GM19351 (cell line): ENCODE data around the gene GGA1.
"Not testable (repeated sequence)": the region's sequence is repeated elsewhere in the genome, so short reads cannot be mapped to it uniquely, and the experiment has no call there.

Experiments used
- ATAC-seq: cut with Tn5 transposase; IDR thresholded peaks from one replicate; pipeline ENCODE4 v1.9.1; 2021; ENCODE audit warnings: mild to moderate bottlenecking, moderate library complexity; ENCODE audit not compliant: unreplicated experiment

Gene GGA1

DNA sequence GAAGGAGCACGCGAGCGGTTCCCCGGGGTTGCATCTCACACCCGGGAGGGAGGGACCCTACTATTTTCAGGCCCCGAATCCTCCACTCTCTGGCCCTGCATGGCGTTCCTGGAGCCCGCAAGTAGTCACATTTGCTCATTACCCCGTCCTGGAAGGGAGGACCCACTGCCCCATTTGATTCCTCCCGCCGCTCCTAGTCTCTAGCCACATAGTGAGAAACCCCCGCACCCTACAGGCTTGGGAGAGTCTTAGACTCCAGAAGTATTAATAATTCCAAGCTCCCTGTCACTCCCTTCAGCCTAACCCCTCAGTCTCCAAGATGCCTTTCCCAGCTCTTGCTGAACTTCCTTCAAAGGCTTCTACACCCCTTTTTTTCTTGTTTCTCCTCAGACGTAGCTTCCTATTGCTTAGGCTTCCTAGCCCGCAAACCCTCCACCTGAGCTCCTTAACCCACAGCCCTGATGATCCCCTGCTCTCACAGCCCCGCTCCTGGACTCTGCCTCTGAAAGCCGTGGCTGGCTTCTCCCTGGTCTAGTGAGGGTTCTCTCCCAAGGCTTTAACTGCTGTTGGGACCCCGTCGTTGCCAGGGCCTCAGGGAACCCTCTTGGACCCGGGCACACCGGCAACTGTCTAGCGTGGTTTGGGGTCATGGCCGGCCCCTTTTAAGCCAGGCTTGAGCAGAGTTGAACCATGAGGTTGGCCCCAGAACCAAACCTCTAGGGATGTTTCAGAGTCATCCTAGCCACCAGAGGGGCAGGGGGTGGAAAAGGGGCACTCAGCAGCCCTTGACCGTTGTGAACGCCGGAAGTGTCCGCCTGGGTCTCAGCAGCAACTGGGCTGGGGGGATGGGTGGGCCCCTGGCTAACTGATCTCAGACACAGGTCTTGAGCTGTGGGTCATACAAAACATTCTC, 862 bp downstream of the GGA1 start:
- ATAC-seq: no peak

GRCh38 chr22:37610153-37610475, 1.5 kb downstream of the GGA1 start:
- ATAC-seq: not testable (repeated sequence)

DNA sequence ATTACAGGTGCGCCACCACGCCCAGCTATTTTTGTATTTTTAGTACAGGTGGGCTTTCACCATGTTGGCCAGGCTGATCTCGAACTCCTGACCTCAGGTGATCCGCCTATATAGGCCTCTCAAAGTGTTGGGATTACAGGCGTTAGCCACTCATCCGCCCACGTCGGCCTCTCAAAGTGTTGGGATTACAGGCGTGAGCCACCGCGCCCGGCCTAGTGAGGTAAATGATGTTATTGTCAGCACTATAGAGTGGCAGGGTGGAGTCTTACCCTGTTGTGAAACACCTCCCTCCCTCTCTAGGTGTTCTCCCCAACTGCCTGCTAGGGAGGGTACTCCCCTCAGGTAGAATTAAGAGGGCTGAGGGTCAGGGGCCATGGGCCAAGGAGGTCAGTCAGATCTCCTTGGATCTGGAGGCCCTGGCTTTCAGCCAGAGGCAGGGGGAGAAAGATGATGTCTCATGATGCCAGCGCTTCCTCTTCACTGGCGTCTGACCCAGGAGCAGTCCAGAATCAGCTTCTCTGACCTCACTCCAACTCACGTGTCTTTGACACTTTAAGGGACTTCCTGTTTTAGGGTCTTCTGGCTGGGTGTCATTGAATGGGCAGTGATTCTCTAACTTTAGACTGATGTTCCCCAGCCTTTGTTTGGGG, 2.0 kb downstream of the GGA1 start:
- ATAC-seq: no peak

- no peak for ATAC-seq
Observed at GRCh38 chr22:37611207-37611606, 2.6 kb downstream of the GGA1 start.

DNA sequence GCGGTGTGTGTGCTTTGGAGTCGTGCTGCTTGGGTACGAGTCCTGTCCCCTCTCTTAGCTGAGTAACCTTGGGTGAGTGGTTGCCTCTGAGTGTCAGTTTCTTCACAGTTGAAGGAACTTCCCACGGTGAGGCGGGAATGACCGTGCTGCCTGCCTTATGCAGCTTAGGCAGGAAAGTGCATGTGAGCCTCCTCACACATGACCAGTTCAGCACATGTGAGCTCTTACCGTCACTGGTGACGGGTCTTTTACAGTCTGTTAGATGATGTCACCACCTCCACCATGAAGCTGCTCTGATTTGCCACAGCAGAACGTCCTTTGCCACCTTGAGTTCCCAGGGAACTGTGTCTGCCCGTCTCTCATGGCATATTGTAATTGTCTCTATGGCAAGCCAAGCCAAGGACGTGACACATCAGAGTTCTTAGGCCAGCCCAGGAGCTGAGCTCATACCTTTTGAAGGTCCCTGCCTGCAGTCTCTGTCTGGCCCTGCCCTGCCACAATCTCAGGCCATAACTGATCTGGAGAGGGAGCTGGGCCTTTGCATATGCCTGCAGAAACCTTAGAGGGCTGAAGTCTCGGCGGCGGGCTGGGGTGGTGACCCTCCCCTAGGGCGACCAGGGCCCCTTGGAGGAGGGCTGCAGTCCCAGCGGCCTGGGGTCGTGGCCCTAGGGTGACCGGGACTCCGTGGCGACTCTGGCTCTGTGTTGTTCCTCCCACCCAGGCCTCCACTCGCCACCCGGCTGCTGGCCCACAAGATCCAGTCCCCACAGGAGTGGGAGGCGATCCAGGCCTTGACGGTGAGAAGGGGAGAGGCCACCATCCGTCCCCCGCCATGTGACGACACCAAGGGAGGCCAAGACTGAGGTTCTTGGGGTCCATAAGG, 7.8 kb downstream of the GGA1 start:
- no peak for ATAC-seq

- no peak for ATAC-seq
Observed at GRCh38 chr22:37617431-37617830, 8.8 kb downstream of the GGA1 start.

- no peak for ATAC-seq
Observed at GRCh38 chr22:37618072-37618656, 9.5 kb downstream of the GGA1 start.

DNA sequence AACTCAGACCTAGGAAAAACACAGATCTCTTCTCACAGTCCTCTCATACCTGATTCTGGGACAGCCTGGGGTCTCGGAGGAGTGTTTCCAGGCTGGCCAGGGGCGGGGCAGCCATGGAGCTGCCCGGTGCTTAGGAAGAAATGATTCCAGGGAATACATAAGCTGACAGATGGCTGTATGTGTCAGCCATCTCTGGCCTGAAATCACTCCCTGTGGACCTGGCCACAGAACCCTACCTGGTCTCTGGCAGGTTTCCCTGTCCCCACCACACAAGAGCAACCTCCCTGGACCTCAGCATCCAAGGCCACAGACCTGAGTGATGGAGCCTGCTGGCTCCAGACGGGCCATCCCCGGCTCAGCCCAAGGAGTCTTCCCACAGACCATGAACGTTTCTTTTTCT, 10.0 kb downstream of the GGA1 start:
- no peak for ATAC-seq

DNA sequence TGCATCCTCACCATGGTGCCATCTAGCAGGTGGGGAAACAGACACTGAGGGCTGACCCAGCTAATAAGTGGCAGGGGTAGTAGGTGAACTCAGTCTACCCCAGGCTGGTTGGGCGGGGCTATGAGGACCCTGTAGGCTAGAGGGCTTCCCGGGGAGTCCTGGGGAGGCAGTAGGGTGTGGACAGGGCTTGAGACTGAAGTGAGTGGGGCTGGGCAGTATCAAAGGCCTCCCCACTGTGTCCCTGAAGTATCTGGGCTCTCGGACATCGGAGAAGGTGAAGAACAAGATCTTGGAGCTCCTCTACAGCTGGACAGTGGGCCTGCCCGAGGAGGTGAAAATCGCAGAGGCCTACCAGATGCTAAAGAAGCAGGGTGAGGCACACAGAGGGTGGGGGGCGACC, 11.4 kb downstream of the GGA1 start:
- ATAC-seq: no peak

GRCh38 chr22:37621352-37621860, 12.8 kb downstream of the GGA1 start:
- ATAC-seq: no peak

- ATAC-seq: no peak
Observed at GRCh38 chr22:37623075-37624016, 14.7 kb downstream of the GGA1 start.

- no peak for ATAC-seq
Observed at GRCh38 chr22:37624017-37624365, 15.4 kb downstream of the GGA1 start.

DNA sequence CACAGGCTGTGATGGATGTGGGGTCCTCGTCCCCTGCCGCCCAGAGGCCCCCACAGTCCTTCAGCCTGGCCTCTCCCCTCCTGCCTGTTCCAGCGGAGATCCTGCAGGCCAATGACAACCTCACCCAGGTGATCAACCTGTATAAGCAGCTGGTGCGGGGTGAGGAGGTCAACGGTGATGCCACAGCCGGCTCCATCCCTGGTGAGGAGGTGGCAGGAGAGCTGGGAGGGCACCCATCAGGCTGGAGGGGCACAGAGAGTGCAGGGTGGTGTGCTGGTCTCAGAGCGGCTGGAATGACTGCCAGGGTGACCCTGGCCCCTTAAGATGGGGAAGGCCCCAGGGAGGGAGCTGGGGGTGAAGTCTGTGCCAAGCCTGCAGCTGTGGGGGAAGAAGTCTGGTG, 16.2 kb downstream of the GGA1 start:
- ATAC-seq: no peak

DNA sequence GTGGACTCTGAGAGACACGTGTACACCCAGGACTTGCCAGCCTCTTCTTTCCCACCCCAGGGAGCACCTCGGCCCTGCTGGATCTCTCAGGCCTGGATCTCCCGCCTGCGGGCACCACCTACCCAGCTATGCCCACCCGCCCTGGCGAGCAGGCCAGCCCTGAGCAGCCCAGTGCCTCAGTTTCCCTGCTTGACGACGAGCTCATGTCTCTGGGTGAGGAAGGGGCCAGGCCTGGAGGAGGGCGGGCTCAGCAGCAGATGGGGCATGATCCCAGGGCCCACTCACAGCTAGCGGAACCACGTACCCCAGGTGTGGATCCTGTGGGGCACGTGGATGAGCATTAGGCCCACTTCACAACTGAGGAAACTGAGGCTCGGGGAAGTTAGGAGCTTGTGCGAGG, 17.1 kb downstream of the GGA1 start:
- no peak for ATAC-seq

DNA sequence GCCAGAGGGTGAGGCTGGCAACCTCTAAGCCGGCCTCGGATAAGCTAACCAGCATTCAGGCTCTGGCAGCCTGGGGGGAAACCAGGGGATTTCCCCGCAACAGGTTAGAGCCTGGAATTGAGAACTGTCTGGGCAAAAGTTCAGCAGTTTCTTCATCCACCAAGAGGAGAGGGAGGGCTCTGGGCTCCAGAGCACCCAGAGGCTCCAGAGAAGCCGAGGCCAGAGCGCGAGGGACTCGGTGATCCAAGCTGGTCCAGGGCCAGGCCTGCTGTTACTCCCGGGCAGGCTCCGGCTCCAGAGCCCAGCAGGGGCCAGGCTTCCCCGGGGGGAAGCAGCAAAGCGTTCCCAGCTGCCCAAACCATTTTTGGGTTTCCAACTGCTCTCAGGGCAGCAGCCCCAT, 17.5 kb downstream of the GGA1 start:
- no peak for ATAC-seq

DNA sequence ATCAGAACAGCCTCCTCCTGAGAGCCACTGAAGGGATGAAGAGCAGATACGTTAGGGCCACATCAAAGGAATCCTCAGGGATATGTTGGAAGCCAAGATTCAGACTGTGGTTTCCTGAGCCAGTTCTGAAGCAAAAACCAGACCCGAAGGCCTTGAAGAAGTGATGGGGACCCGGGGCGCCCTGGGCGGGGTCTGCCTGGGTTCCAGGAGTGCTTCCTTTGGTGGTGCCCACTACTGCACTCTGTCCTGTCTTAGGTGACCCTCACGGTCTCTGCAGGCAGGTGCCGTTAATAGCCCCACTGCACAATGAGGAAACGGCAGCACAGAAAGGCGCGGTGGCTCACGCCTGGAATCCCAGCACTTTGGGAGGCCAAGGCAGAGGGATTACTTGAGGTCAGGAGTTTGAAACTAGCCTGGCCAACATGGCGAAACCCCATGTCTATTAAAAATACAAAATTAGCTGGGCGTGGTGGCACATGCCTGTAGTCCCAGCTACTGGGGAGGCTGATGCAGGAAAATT, 18.0 kb downstream of the GGA1 start:
- no peak for ATAC-seq

GRCh38 chr22:37627121-37627520, 18.5 kb downstream of the GGA1 start:
- ATAC-seq: no peak

DNA sequence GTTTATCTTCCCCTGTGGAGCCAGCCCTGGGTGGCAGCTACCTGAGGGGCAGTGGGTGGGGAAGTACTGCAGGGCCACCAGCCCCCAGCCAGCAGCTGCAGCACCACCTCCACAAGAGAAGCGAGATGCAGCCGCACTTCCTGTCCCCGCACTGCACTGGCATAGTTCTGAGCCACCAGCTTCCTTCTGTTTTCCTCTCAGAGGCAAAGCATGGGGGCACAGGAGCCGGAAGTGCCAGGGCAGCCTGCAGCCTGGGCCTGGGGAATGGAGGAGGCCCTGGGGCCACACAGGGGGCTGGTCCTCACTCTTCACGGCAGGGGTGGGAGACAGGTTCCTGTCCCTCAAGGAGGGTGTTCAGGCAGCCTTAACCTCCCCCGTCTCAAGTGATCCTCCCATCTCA, 18.9 kb downstream of the GGA1 start:
- no peak for ATAC-seq

GRCh38 chr22:37628830-37629229, 20.2 kb downstream of the GGA1 start:
- ATAC-seq: no peak

GRCh38 chr22:37629928-37630327, 21.3 kb downstream of the GGA1 start:
- no peak for ATAC-seq
